ENCODE results near the gene SLC35G6. TPM values are rescaled to one million over a fixed set of nuclear protein-coding genes. Genes with fewer than 3 reads are reported as not detected.

The SLC35G6 gene
- total and polyA plus RNA-seq, 2 of the 13 experiments (the other 11 are each of a cell fraction or from before 2014, with no cell fraction given) = 0.07 TPM; not detected in 1

GRCh38 chr17:7484067-7484918 is 3.0 kb downstream of the SLC35G6 start, which contains the start of gene POLR2A (continued):
- TF ChIP-seq ZNF530 (CRISPR knock-in tag; IDR thresholded peaks at IDR 0.05; ENCODE audit: low read depth) (no peak), ZNF772 (CRISPR knock-in tag; IDR thresholded peaks at IDR 0.05) (peak; percentile 8; the same call in 1 of the 2 replicates), MTA3 (CRISPR knock-in tag; IDR thresholded peaks at IDR 0.05) (no peak), EZH2 (conservative IDR thresholded peaks at IDR 0.05; ENCODE audit: low read depth, low read length) (no peak), TBP (CRISPR knock-in tag; IDR thresholded peaks at IDR 0.05) (no peak), REST (IDR thresholded peaks at IDR 0.05; ENCODE audit: borderline replicate concordance in 1 of 2, low read depth in 1 of 2, low read length in 2 of 2) (peak in 1 of 2 experiments; percentile 84; a peak in 1 of 4 replicates), ZBTB49 (CRISPR knock-in tag; IDR thresholded peaks at IDR 0.05; ENCODE audit: borderline replicate concordance) (0 out of 2 replicates have a peak, but pooled peaks have one; percentile 30), USF2 (IDR thresholded peaks at IDR 0.05; ENCODE audit: low read depth, low read length) (no peak), USF2 (CRISPR knock-in tag; IDR thresholded peaks at IDR 0.05; ENCODE audit: borderline replicate concordance) (no peak), ELF4 (CRISPR knock-in tag; IDR thresholded peaks at IDR 0.05; ENCODE audit: borderline replicate concordance) (no peak; the same call in 1 of the 2 replicates), KAT8 (CRISPR knock-in tag; IDR thresholded peaks at IDR 0.05) (peak; percentile 76), ZNF660 (CRISPR knock-in tag; IDR thresholded peaks at IDR 0.05; ENCODE audit: borderline replicate concordance, low read depth) (peak; percentile 75; the same call in 1 of the 2 replicates), NFIC (IDR thresholded peaks at IDR 0.05; ENCODE audit: low read length) (peak; percentile 76; the same call in 1 of the 2 replicates), ZNF777 (CRISPR knock-in tag; IDR thresholded peaks at IDR 0.05) (peak; percentile 71), ZGPAT (CRISPR knock-in tag; IDR thresholded peaks at IDR 0.05) (peak; percentile 92), ZNF275 (CRISPR knock-in tag; IDR thresholded peaks at IDR 0.05; ENCODE audit: borderline replicate concordance) (no peak), ZNF792 (CRISPR knock-in tag; IDR thresholded peaks at IDR 0.05) (peak; percentile 94), HDAC2 (CRISPR knock-in tag; IDR thresholded peaks at IDR 0.05) (peak; percentile 58)

All from HepG2 (cell line).